GM21576 (cell line): ENCODE data around the gene TRMO.
A peak's percentile ranks its signal among the peaks of the same experiment; 100 is the strongest.

Experiments
- ATAC-seq: cut with Tn5 transposase; IDR thresholded peaks from one replicate; pipeline ENCODE4 v1.9.1; 2021; ENCODE audit warnings: mild to moderate bottlenecking, moderate library complexity; ENCODE audit not compliant: unreplicated experiment

Gene TRMO

GRCh38 chr9:97938081-97938644 is 15.9 kb upstream of the TRMO start, which contains the start of gene HEMGN:
TSS of gene HEMGN (minus strand) at chr9:97938172. CDS start at chr9:97938136, 36 bp downstream.
- no peak for ATAC-seq

GRCh38 chr9:97936998-97937397 is 14.7 kb upstream of the TRMO start:
- no peak for ATAC-seq

GRCh38 chr9:97935276-97935675 is 13.0 kb upstream of the TRMO start:
- no peak for ATAC-seq

GRCh38 chr9:97934321-97935115 is 12.2 kb upstream of the TRMO start:
- ATAC-seq, result no peak

- no peak for ATAC-seq
Measured at GRCh38 chr9:97933297-97933998, 11.1 kb upstream of the TRMO start.

- no peak for ATAC-seq
Measured at GRCh38 chr9:97930972-97931371, 8.7 kb upstream of the TRMO start.

DNA sequence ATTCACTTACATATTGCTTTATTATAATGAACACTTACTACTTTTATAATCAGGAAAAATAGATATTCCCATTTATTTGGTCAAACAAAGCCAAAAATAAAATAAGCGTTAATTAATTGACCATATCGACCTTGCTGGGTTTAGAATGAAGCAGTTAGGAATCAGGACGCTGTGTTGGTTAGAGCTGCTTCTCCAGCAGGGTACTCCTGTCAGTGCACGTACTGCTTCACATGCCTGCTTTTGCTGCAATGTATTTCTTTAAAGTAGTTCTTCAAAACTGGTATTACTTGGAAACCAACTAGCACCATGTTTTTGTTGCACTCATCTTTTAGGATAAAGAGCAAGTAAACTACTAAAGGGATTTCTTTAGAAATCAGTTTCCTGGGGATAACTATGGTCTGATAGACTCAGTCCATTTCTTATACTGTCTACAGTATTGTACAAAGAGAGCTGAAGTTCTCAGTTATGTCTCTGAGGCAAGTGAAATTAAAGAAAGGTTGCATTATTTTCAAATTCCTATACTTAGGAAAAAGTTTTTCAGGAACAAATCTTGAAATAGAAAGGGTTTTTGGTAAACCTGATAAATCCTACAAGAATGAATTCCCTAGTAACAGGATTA is 6.8 kb upstream of the TRMO start:
- no peak for ATAC-seq

DNA sequence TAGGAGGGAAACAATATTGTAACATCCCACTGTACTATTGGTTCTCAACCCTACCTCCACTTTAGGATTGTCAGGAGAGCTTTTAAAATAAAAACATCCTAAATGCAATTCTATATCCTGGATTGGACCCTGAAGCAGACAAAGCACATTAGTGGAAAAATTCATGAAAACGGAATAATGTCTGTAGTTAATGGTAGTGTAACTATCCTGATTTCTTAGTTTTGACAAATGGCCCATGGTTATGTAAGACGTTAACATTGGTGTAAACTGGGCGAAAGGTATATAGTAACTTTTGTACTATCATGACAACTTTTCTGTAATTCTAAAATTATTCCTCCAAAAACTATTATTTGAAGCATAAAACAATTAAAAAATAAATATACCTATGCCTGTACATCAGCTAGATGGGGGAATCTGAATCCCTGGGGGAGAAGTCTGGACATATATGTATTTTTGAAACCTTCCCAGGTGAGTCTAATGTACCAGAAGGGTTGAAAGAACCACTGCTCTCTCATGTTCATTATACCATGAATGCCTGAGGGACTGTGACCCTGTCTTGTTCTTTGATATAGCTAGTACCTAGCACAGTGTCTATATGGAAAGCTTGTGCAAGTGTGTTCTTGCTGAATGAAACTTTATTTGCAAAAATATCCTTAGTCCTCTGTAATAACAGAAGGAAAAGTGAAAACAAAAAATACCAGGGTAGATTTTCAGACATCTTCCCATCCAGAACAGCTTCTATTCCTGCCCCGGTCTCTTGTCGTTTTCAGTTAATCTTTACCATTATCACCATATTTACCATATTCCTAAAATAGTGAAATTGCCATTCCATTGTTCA is 3.4 kb upstream of the TRMO start:
- no peak for ATAC-seq

- ATAC-seq, result no peak
Measured at GRCh38 chr9:97924386-97924785, 2.1 kb upstream of the TRMO start.

- ATAC-seq, result peak; percentile 44
Measured at GRCh38 chr9:97923529-97924108, 1.3 kb upstream of the TRMO start.

GRCh38 chr9:97919217-97919813 is 3.0 kb downstream of the TRMO start:
- ATAC-seq, result no peak

DNA sequence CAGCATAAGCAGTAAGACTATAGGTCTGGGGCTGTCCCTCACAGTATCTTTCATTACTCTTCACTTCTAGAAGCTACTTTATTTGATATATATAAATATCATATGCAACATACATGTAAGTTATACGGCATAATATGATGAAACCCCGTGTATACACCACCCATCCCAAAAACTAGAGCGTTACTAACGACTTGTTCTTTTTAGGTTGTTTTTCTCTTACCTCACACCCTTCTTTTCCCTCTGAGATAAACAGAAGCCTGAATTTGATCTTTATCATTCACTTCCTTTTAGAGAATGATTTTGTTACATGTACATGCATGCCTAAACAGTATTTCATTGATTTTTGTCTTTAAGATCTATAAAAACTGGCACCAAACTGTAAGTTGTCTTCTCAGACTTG is 3.7 kb downstream of the TRMO start:
- no peak for ATAC-seq

GRCh38 chr9:97911970-97912369 is 10.3 kb downstream of the TRMO start:
- ATAC-seq, result no peak

DNA sequence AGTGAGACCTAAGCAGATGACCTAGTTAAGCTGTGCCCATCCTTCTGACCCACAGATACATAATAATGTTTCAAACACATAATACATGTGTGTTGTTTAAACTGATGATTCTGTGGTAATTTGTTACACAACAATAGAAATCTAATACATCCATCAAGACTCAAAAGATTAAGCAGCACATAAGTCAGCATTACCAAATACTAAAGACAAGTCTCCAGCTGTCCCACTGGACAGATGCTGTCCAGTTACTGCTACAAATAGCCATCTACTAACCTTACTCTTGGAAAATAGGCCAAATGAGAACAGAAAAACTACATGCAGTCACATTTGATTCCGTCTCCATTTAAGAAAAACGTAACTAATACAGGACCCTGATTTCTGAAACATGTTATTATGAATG is 10.8 kb downstream of the TRMO start:
- no peak for ATAC-seq

GRCh38 chr9:97910357-97910756 is 11.9 kb downstream of the TRMO start:
- ATAC-seq, result no peak

- ATAC-seq, result no peak
Measured at GRCh38 chr9:97908705-97909104, 13.6 kb downstream of the TRMO start.

DNA sequence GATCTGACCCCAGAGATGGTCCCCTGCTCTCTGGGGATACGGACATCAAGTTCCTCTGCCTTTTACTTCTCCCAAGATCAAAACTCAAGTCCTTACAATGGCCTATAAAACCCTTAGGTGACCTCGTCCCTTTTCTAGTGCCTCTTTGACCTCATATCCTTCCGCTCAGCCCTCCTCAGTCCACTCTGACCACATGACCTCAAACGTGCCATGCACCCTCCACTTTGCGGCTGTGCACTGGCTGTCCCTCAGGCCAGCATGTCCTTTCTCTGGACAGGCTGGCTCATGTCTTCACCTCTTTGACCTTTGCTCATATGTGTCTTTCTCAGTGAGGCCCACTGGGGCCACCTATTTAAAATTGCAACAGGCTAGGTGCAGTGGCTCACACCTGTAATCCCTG is 14.7 kb downstream of the TRMO start:
- ATAC-seq, result no peak

DNA sequence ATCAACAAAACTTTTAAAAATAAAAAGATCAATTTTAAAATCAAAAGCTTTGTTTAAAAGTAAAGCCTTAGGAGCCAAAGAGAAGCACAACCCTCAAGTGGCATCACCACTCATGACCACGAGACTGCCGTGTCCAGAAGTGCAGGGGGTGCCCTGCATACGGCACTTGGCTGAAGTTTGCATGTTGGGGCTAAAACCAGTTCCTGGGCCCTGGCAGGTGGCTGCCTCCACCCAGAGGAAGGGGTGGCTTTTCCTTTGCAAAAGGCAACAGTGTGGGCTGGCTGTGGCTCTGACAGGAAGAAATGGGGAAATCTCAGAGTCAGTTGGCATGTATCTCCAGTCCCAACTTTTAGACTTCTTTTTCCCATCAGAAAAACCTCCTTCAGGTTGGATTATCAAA is 15.3 kb downstream of the TRMO start:
- no peak for ATAC-seq

- no peak for ATAC-seq
Measured at GRCh38 chr9:97906236-97906831, 16.0 kb downstream of the TRMO start.

DNA sequence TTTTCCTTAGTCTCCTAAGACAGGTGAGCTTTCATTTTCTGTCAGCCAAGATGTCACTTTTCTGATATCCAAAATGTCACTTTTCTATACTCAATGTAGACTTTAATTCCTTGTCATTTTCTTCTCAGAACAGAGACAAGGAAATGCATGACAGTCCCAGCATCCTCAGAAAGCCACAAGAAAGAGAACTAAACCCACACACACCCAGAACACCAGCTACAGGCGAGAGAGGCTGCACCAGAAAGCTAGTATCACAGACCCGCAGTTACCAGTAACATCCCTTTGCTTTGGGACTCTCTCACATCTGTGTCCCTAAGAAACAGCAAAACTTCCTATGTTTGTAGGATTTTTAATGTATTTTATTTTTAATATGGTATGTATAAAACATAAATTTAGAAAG is 17.1 kb downstream of the TRMO start:
- ATAC-seq, result no peak
